ENCODE results near the gene E2F2. TPM values are rescaled to one million over a fixed set of nuclear protein-coding genes. Genes with fewer than 3 reads are reported as not detected.

The E2F2 gene
- total RNA-seq, 2 donors from 2014 or later = 19.3 to 23.2 TPM

DNA sequence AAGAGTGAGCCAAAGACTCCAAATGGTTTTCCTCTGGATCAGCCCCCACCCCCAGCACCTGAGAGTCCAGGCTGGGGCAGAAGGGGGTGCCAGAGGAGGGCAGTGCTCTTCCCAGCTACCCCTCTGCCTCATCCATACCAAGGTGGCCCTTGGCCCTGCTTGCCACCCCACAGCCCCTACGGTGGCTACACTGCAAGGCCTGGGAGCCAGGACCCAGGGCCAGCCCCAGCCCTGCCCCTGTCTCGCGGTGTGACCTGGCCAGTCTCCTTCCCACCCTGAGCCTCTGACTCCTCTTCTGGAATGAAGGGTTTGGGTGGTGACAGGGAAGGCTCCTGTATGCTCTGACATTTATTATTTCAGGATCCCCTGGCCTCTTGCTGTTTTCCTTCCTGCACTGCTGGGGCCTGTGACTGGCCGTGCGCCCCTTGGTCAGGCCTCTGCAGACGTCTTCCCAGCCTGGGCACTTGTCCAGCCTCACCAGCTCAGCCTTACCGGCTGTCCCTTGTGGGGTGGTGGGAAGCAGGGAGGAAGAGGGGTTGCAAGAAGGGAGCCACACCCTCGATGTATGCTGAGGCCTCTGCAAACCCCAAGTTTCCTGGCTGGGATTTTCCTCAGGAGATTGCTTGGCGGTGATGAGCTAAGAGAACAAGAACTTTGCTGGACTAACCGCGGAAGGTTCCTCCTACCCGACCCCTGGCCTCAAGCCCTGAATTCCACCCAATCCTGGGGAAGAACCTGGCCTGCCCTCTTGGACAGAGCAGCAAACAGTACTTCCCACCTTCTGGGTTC lies 60.6 kb downstream of the E2F2 start:
- Mint-ChIP-seq H3K9me3 (no peaks in the 10 kb centered on the region), H3K36me3 (no peaks in the 10 kb centered on the region), H3K27ac (peak overlapping the region in 1 of 2 donors; percentile 49)
- no peak for DNase-seq (ENCODE audit: low spot score in 2 of 2)
- no peak for ATAC-seq

- DNase-seq (ENCODE audit: low spot score in 2 of 2) (no peak), ATAC-seq (no peak)
- Mint-ChIP-seq H3K36me3 (no peaks in the 10 kb centered on the region), H3K9me3 (no peaks in the 10 kb centered on the region), H3K27ac (no peak overlapping the region)
These were observed 61.6 kb downstream of the E2F2 start for GRCh38 chr1:23469372-23469982.

- H3K27ac Mint-ChIP-seq = no peak overlapping the region
- H3K9me3 Mint-ChIP-seq = no peaks in the 10 kb centered on the region
- no peaks in the 10 kb centered on the region for H3K36me3 Mint-ChIP-seq
- ATAC-seq (no peak), DNase-seq (ENCODE audit: low spot score in 2 of 2) (no peak)
These were observed 64.5 kb downstream of the E2F2 start for GRCh38 chr1:23466423-23466989.

GRCh38 chr1:23463286-23463685 lies 67.7 kb downstream of the E2F2 start:
- DNase-seq (ENCODE audit: low spot score in 2 of 2) (no peak), ATAC-seq (no peak)
- no peaks in the 10 kb centered on the region for H3K36me3 Mint-ChIP-seq
- no peak overlapping the region for H3K27ac Mint-ChIP-seq
- no peaks in the 10 kb centered on the region for H3K9me3 Mint-ChIP-seq

GRCh38 chr1:23462766-23463165 lies 68.3 kb downstream of the E2F2 start:
- Mint-ChIP-seq H3K9me3 (no peaks in the 10 kb centered on the region), H3K36me3 (no peaks in the 10 kb centered on the region), H3K27ac (no peak overlapping the region)
- ATAC-seq (no peak), DNase-seq (ENCODE audit: low spot score in 2 of 2) (no peak)

- Mint-ChIP-seq H3K9me3 (no peaks in the 10 kb centered on the region), H3K27ac (no peak overlapping the region), H3K36me3 (no peaks in the 10 kb centered on the region)
- no peak for ATAC-seq
- no peak for DNase-seq (ENCODE audit: low spot score in 2 of 2)
These were observed 70.0 kb downstream of the E2F2 start for GRCh38 chr1:23461050-23461449.

- ATAC-seq (no peak), DNase-seq (ENCODE audit: low spot score in 2 of 2) (no peak)
- no peaks in the 10 kb centered on the region for H3K36me3 Mint-ChIP-seq
- H3K9me3 Mint-ChIP-seq = no peaks in the 10 kb centered on the region
- H3K27ac Mint-ChIP-seq = no peak overlapping the region
These were observed 70.5 kb downstream of the E2F2 start for GRCh38 chr1:23460519-23460918.

GRCh38 chr1:23459338-23459757 lies 71.7 kb downstream of the E2F2 start:
- H3K36me3 Mint-ChIP-seq = no peaks in the 10 kb centered on the region
- no peak overlapping the region for H3K27ac Mint-ChIP-seq
- no peak for ATAC-seq

More at GRCh38 chr1:23459338-23459757, 71.7 kb downstream of the E2F2 start:
- DNase-seq (ENCODE audit: low spot score in 2 of 2) = no peak
- no peaks in the 10 kb centered on the region for H3K9me3 Mint-ChIP-seq

Other genes starting within 250 kb of the E2F2 start
- gene HNRNPR, start 186.9 kb downstream of the E2F2 start, total RNA-seq = 100 to 1,000 TPM; 175 to 177 TPM
- gene ZNF436, start 161.4 kb downstream of the E2F2 start, total RNA-seq = 1 to 10 TPM; 7.6 to 8.2 TPM
- gene TCEA3, start 106.5 kb downstream of the E2F2 start, total RNA-seq = 10 to 100 TPM; 10.5 to 19.2 TPM
- under 1 TPM; 0.95 to 0.98 TPM for gene ASAP3, start 47.1 kb downstream of the E2F2 start, total RNA-seq
- 100 to 1,000 TPM in 1 of 2 donors, 10 to 100 TPM in 1; 31.5 to 290 TPM for gene ID3, start 28.3 kb upstream of the E2F2 start, total RNA-seq
- 1,000 to 10,000 TPM; 1,409 to 1,417 TPM for gene RPL11, start 160.6 kb upstream of the E2F2 start, total RNA-seq
- gene ELOA, start 212.2 kb upstream of the E2F2 start, total RNA-seq = 10 to 100 TPM; 30.9 to 33.4 TPM
- gene PITHD1, start 247.2 kb upstream of the E2F2 start, total RNA-seq = 10 to 100 TPM; 68.6 to 94.7 TPM